Activated naive CD4-positive, alpha-beta T cell treated with anti-CD3 and anti-CD28 coated beads, Interleukin-2, amount 50 U/mL, for 72 hours (primary cell): ENCODE measurements around the gene ST7L. TPM values are rescaled to one million over a fixed set of nuclear protein-coding genes. Genes with fewer than 3 reads are reported as not detected.
A peak's percentile ranks its signal among the peaks of the same experiment; 100 is the strongest.
"Not testable (repeated sequence)": the region's sequence is repeated elsewhere in the genome, so short reads cannot be mapped to it uniquely, and the experiment has no call there.

ENCODE experiments used
- ATAC-seq, 2 donors: fragments of 150-1000 bp; cut with Tn5 transposase; 2 replicates each; pipeline ENCODE4 v1.10.0; 2021; ENCODE audit warnings: mild to moderate bottlenecking in 2 of 2, moderate library complexity in 2 of 2
- DNase-seq, 2 donors: peaks; one replicate each; pipeline ENCODE4 v3.0.0; 2021 to 2022; ENCODE audit warnings: low spot score in 2 of 2
- H3K27ac Mint-ChIP-seq, 2 donors: one replicate each; pipeline ENCODE4 v1.8.0; 2022; ENCODE audit warnings: mild to moderate bottlenecking in 2 of 2, mixed read lengths in 2 of 2
- H3K36me3 Mint-ChIP-seq, 2 donors: one replicate each; pipeline ENCODE4 v1.8.0; 2022; ENCODE audit warnings: mixed read lengths in 2 of 2
- H3K9me3 Mint-ChIP-seq, 2 donors: one replicate each; pipeline ENCODE4 v1.8.0; 2022; ENCODE audit warnings: mixed read lengths in 2 of 2
- total RNA-seq, 2 donors: library from RNA; stranded (reverse); gene quantifications; one replicate each; pipeline ENCODE4 v1.2.3, GENCODE V29; 2022

Gene ST7L
- total RNA-seq, 2 donors from 2014 or later, result 10.5 to 11.4 TPM

- no peaks in the 10 kb centered on the region for H3K9me3 Mint-ChIP-seq
- peak; percentile 71 to 74 for ATAC-seq
- no peak overlapping the region for H3K27ac Mint-ChIP-seq
- no peaks in the 10 kb centered on the region for H3K36me3 Mint-ChIP-seq
- DNase-seq, result peak; percentile 63 to 67
Observed at GRCh38 chr1:112501810-112502641, 116.9 kb downstream of the ST7L start.

- no peak for DNase-seq
- no peak for ATAC-seq
- Mint-ChIP-seq H3K27ac (no peak overlapping the region), H3K9me3 (no peaks in the 10 kb centered on the region), H3K36me3 (no peaks in the 10 kb centered on the region)
Observed at GRCh38 chr1:112496290-112496689, 122.7 kb downstream of the ST7L start.

- Mint-ChIP-seq H3K27ac (no peak overlapping the region), H3K36me3 (no peaks in the 10 kb centered on the region), H3K9me3 (no peaks in the 10 kb centered on the region)
- DNase-seq (no peak), ATAC-seq (no peak)
Observed at GRCh38 chr1:112493351-112493750, 125.6 kb downstream of the ST7L start.

GRCh38 chr1:112492076-112492475, 126.9 kb downstream of the ST7L start:
- DNase-seq, result no peak
- H3K27ac Mint-ChIP-seq, result no peak overlapping the region
- no peaks in the 10 kb centered on the region for H3K9me3 Mint-ChIP-seq

GRCh38 chr1:112488141-112488540, 130.8 kb downstream of the ST7L start:
- H3K9me3 Mint-ChIP-seq, result no peaks in the 10 kb centered on the region
- no peak overlapping the region for H3K27ac Mint-ChIP-seq
- no peak for DNase-seq
- H3K36me3 Mint-ChIP-seq, result no peaks in the 10 kb centered on the region
- no peak for ATAC-seq

More at GRCh38 chr1:112492076-112492475, 126.9 kb downstream of the ST7L start:
- H3K36me3 Mint-ChIP-seq, result no peaks in the 10 kb centered on the region
- ATAC-seq, result no peak

- not testable (repeated sequence) for H3K9me3 Mint-ChIP-seq, ATAC-seq
Observed at GRCh38 chr1:112487686-112488085, 131.3 kb downstream of the ST7L start.

GRCh38 chr1:112486063-112486462, 132.9 kb downstream of the ST7L start:
- not testable (repeated sequence) for DNase-seq, ATAC-seq, H3K27ac Mint-ChIP-seq, H3K36me3 Mint-ChIP-seq, H3K9me3 Mint-ChIP-seq

More at GRCh38 chr1:112487686-112488085, 131.3 kb downstream of the ST7L start:
- not testable (repeated sequence) for H3K36me3 Mint-ChIP-seq, DNase-seq, H3K27ac Mint-ChIP-seq

- ATAC-seq (no peak), DNase-seq (no peak)
- no peak overlapping the region for H3K27ac Mint-ChIP-seq
- peaks cover 18 to 33% of the 10 kb centered on the region in 2 donors for H3K36me3 Mint-ChIP-seq
- peaks cover 15 to 31% of the 10 kb centered on the region in 2 donors for H3K9me3 Mint-ChIP-seq
Observed at GRCh38 chr1:112478314-112478713, 140.6 kb downstream of the ST7L start.

GRCh38 chr1:112477550-112477949, 141.4 kb downstream of the ST7L start:
- no peak for DNase-seq
- no peak for ATAC-seq
- peaks cover 18 to 33% of the 10 kb centered on the region in 2 donors for H3K36me3 Mint-ChIP-seq
- H3K9me3 Mint-ChIP-seq, result peaks cover 15 to 31% of the 10 kb centered on the region in 2 donors
- H3K27ac Mint-ChIP-seq, result no peak overlapping the region

Other genes starting within 250 kb of the ST7L start
- gene CTTNBP2NL, start 222.9 kb downstream of the ST7L start, total RNA-seq, result 1 to 10 TPM; 3.4 to 5.5 TPM
- gene WNT2B, start 110.2 kb downstream of the ST7L start, total RNA-seq, result under 1 TPM; 0.11 to 0.16 TPM
- gene CAPZA1, start 691 bp upstream of the ST7L start, total RNA-seq, result 100 to 1,000 TPM; 250 to 276 TPM
- gene MOV10, start 55.5 kb upstream of the ST7L start, total RNA-seq, result 100 to 1,000 TPM in 1 of 2 donors, 10 to 100 TPM in 1; 81.5 to 122 TPM
- gene RHOC, start 88.0 kb upstream of the ST7L start, total RNA-seq, result 10 to 100 TPM; 62.4 to 81.8 TPM
- gene PPM1J, start 96.2 kb upstream of the ST7L start, total RNA-seq, result 1 to 10 TPM in 1 of 2 donors, under 1 TPM in 1; 0.46 to 1.8 TPM